Posterior vena cava (tissue), 2 donors: ENCODE results near the gene CFAP77. TPM values are rescaled to one million over a fixed set of nuclear protein-coding genes. Genes with fewer than 3 reads are reported as not detected.

ENCODE experiments used
- DNase-seq: peaks from one replicate; pipeline ENCODE4 v3.0.0-alpha.2; 2020; ENCODE audit warnings: low spot score
- intact Hi-C, 2 donors: fragments of 100-400 bp; cut with DNase I; formaldehyde crosslinking; loops; one replicate each; pipeline versions ENCODE4 v1.14.1 to v1.14.2; 2022 to 2023
- total RNA-seq, 2 donors: library from RNA; stranded (reverse); fragmentation: NEBNext Ultra II Directional; extraction: Animal tissue kit (Norgen Biotek cat#: 25700); gene quantifications; one replicate each; pipeline ENCODE4 v1.2.1, GENCODE V29; 2021
- donor health status: DM: yes; HTN: yes; CAD: no.
- donor health status: DM: yes; HTN: yes; CAD: no.

The CFAP77 gene
- total RNA-seq, 2 donors from 2014 or later, result not detected

DNA sequence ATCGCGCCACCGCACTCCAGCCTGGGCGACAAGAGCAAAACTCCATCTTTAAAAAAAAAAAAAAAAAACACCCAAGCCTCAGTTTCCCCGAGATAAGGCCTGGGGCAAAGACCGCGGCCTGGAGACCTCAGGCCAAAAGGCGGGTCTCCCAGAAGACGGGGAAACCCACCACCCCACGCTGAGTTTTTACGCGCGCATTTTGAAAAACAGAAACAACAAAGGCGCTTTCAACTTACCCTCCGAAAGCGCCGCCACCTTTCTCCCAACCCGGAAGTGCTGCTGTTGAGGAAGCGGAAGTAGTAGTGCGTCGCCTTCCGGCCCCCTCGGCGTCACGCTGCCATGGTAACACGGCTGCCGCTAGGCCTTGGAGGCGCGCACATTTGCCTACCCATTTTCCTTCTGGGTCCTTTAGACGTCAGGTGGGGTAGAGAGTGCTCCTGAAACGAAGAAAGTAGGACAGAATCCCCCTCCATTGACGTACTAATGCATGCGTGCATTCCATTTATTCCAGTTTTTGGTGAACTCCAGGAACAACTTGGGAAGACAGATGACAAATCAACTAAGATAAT, 3.4 kb upstream of the CFAP77 start, which contains the start of gene TTF1:
TSS of gene TTF1 (minus strand) at position 287 of the 569 bp plus-strand sequence. CDS start 4,019 bp downstream, outside the sequence.
- peak; percentile 97 for DNase-seq
- intact Hi-C loops, result no loop called here

DNA sequence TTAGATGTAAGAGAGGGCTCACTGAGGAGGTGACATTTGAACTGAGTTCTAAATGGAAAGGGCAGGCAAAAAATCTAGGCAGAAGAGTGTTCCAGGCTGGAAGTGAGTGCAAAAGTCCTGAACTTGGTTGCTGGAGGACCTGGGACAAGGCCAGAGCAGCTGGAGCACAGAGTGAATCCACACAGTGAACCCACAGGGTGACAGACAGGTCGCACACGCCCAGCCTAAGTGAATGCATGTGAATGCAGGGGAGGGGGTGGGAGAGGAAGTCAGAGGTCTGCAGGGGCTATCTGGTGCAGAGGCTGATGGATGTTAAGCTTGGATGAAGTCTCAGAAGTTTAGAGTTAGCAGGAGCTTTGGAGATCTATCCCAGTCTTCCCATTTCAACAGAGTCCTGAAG, 2.8 kb upstream of the CFAP77 start:
- no peak for DNase-seq
- intact Hi-C loops, result no loop called here

DNA sequence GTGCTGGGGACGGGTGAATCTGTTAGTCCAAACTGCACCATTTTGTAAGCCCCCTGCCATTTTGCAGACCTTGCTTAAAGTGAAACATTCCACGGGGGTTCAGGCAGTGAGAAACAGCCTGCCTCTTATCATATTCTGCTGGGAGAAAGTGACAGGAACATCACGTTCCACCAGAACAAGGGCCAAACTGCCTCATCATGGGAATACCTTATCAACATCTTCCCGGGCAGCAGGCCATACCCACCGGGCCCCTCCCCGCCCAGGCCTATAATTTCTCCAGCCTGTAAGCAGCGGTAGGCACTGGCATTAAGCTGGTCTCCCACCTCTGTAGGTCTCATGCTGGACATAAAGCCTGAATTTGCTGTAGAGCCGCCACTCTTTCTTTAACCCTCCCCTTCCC, 1.5 kb upstream of the CFAP77 start:
- DNase-seq, result no peak
- intact Hi-C loops, result no loop called here

DNA sequence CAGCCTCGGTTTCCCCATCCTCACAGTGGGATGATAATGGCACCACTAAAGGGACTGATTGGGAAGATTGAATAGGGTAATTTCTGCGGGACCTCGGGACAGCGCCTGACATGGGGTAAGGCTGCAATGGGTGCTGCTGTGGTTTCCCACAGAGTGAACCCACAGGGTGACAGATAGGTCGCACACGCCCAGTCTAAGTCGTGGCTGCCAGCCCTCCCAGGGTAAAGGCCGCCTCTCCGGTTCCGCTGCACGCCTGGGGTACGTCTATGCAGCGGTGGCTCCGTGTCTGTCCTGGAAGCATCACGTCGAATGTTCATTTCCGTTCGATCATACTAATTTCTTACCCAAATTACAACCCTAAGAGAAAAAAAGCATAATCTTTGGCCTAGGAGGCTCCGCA, 631 bp downstream of the CFAP77 start:
- no peak for DNase-seq
- intact Hi-C loops, result no loop called here

DNA sequence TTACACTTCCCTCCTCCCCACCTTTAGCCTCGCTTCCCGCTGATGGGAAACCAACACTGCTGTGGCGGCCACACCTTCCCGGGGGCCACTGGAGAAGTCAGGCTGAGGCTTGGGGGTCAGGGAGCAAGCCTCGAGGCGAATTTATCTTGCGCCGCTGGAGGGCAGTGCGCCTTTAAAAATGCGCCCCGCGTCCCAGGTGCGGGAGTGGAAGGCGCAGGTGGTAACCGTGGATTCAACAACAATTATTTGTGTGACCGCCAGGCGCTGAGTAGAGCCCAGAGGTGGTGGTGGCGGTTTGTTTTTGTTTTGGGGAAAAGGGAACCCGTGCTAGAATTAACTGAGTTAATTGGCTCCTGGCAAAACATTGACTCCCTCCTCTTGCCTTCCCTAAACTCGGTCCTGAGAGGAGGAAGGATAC, 1.1 kb downstream of the CFAP77 start:
- intact Hi-C loops, result no loop called here
- no peak for DNase-seq

DNA sequence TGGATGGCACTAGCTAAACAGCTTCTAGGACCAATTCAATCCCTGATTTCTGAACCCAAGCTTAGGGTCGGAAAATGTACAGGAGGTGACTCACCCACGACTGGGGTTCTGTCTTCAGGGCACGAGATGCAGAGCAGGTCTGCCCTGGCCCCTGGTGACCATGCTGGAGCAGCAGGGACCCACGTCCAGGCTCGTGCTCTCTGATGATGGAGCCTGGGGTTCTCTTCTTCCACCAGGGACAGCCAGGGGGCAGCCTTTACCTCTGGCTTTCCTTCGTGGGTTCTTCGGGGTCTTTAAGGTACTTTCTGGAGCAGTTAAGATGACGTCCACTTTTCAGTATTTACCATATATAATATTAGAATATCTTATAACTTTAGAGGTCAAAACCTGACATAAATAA, 2.1 kb downstream of the CFAP77 start:
- intact Hi-C loops, result no loop called here
- DNase-seq, result no peak

DNA sequence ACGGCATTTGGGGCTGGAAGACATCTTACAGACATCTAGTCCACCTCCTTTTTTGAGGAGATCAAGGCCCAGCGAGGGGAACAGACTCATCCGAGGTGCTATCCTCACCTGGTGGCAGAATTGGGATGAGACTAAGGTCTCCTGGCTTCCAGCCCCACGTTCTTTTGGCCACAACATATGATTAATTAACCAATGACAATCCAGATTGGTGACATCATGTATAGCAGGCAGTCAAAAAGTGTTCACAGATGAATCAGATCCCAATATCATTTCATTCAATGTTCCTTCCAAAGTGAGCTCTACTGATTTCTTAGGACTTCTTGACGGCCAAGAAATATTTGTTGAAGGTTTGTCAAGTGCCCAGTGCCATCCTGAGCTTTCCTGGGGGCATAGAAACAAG, 3.9 kb downstream of the CFAP77 start:
- no peak for DNase-seq
- intact Hi-C loops, result no loop called here

DNA sequence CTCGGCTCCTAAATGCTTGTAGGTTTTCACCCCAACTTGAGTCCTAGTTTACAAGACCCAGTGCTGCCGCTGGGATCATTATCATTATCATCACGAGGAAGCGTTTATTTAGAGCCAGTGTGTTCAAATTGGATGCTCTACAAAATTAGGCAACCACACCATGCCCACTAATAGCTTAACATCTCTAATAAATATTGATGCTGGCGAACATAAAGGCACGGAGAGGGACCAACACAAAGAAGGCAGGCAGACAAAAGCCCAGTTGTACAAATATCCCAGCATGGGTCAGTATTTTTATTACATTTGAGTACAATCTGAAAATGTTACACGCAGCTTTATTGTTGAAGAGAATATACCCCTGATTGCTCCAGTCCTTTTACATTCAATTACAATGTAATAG, 4.7 kb downstream of the CFAP77 start:
- intact Hi-C loops, result no loop called here
- no peak for DNase-seq

DNA sequence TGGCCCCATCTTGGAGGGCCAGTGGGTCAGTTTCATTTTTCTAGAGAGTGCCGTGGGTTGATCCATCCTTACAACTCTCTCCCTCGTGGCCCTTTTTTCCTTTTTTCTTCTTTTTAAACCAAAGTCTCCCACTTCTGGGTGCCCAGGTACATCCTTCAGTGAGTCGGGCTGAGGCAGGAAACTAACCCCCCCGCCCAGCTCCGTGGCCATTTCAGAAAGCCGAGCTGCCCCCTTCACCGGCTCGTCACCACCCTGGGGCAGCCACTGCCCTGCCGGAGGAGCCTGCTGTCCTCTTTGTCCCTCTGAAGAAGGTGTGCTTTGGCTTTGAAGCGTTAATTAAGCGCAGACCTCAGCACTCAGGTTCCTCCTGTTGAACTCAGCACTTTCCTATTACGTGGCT, 5.2 kb downstream of the CFAP77 start:
- DNase-seq, result no peak
- intact Hi-C loops, result no loop called here

DNA sequence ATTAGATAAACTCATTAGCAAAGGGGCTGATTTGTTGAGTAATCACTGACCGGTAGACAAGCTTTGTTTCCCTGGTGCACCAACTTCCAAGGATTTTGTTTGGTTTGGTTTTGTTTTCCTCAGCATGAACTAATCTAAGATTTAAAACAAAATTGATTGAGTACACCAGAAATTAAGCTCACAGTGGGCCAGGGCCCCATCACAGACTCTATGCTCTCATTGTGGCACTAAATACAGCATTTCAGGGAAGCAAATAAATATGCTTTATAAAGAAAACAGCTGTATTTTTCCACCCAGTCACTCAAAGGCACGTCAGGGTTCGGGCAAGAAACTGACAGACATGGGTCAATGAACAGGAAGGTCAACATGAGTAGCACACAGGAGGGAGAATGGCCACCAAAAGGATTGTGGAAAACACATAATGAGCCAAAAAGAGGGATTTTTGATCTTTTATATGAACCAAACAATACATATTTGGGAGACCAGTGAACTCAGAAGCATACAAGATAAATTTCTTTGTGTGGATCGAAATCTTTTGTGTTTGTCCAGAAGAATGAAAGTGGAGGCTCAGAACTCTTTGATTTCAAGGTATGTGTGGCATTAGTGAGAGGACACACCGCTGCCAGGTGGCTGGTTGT, 8.8 kb downstream of the CFAP77 start:
- DNase-seq, result no peak
- intact Hi-C loops, result no loop called here

DNA sequence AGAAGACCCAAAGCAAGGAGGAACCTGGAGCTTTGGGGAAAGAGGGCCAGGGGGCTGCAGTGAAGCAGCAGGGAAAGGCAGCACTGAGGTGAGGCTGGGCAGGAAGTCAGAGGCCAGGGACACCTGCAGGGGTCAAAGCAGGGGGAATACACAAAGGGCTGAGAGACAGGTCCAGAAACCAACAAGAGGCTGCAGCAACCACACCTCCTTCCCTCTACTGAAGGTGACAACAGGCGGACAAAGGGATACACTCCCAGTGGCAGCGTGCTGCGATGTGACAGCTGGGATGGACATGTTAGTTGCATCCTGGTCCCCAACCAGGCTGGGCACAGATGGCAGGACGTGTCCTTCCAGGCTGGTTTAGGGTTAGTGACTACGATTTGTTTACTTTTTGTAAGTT, 12.6 kb downstream of the CFAP77 start:
- no peak for DNase-seq
- intact Hi-C loops, result no loop called here

DNA sequence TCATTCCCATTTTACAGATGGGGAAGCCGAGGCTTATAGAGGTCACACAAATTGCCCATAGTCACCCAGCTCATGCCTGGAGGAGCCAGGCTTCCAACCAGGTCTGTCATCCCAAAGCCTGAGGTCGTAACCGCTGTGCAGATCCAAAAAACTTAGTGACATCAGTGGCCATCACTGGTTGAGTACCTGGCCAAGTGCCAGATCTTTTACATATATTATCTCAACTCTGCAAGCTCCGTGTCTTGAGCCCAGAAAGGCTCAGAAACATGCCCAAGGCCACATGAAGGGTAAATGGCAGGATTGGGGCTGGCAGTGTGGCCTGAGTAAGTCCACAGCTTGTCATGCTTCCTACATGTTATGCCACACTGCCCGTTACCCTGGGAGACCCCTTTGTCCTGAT, 13.5 kb downstream of the CFAP77 start:
- no peak for DNase-seq
- intact Hi-C loops, result no loop called here

DNA sequence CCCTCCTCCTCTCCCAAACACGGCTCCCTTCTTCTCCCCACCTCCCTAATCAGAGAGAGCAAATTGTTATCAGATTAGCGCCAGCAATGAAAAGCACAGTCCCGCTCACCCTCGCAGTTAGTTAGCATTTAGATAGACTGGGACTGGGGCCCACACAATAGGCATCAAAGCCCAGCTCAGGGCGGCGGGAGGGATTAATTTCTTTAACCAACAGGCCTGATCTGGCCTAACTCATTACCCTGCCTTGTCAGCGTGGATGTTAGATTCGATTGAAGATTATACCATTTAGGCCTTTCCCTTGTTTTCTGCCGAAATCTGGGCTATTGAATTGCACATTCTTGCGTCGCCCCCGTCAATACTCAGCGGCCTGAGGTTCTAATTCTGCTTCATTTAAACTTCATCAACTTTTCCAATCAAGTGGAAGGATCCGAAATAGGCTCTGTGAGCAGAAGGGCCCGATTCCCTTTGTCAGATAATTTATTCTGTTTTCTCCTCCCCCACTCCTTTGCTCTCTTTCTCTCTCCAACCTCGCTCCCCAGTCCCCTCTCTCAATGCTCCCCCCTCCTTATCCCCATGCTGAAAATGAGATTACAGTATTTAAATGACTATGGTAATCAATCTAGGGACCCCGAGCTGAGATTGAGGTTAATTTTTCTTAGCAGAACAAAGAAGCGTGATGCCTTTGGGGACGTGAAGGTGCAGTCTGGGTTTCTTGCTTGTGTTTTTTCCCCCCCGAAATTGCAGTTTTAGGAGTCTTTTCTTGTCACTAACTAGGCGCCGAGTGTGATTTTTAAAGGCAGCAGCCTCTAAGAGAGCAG, 15.1 kb downstream of the CFAP77 start:
- intact Hi-C loops, result no loop called here
- DNase-seq, result no peak

DNA sequence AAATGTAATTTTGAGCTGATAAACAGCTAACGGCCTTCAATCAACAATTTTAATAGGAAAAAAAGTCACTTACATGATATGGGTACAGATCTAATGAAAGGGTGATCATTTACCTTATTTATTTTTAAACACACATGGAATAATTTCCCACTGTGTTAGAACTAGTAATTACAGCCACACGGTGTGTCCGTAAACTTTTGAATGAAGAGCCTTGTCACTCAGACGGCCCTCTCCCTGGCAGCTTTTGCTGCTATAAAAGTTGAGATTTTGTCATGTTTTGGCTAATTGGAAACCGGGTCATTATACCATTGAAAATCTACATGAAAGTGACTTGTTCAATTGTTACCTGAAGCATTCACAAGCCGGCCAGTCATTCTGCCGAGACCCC, 15.7 kb downstream of the CFAP77 start:
- intact Hi-C loops, result no loop called here
- no peak for DNase-seq

DNA sequence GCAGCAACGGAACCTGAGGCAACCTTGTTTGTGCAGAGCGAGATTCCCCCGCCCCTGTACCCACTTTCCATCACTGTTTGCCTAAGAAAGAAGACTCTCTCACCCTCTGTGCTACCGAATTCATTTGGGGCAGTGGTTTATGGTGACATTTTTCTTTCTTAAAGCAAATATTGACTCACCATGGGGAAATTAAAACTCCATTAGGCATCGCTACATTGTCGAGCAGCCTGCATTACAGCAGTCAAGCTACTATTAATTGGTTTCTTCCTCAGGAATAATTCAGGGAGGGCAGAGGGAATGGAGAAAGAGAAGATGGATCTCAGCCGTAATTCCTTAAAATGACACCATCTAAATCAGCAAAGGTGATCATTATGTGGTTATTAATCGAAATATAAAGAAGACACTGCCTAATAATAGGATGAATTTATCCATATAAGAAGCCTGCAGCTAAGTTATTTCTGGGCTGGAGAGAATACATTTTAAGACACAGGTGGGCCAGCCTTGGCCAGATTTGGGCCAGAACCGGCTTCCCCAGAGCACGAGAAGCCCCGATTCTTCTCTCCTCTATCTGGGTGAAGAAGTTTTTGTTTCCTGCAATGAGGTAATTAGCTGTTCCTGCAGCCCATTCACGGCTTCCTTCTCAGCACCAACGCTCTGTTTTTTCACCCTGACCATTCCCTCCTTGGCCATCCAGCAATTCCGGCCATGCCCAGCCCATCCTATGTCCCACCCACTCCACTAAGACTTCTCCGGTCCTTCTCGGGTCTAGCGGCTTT, 16.8 kb downstream of the CFAP77 start:
- DNase-seq, result no peak
- intact Hi-C loops, result no loop called here

DNA sequence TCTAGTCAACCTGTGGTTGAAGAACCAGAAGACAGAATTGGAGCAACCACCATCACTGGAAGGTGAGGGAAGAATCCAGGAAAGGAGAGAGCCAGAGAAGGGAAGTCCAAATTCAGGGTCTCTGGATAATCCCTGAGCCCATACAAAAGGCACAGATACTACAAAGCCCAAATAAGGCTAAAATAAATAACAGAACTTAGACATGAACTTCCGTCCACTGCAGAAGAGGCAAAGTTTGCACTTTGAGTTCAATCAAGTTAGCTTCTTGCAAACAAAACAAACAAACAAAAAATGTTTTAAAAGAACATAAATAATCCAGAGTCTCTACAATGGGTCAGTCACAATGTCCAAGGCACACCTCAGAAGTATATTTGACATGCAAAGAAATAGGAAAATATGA, 21.0 kb downstream of the CFAP77 start:
- DNase-seq, result no peak
- intact Hi-C loops, result no loop called here

DNA sequence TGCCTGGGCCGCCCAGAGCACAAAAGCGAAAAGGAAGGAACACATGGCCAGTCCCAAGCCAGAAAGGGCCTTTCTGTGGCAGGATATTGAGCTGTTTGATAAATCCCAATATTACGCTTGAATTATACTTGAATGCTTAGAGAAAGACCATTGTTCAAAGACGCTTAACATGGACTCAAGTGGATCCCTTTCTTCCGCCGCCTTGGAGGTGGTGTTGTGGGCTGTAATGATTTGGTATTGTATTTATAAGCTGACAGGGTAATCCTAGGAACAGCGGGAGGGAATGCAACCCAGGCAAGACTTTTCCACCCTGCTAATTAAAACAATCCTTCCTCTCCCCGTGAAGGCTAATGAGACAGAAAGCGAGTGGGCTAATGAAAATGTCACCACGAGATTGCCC, 24.9 kb downstream of the CFAP77 start:
- no peak for DNase-seq
- intact Hi-C loops, result no loop called here

DNA sequence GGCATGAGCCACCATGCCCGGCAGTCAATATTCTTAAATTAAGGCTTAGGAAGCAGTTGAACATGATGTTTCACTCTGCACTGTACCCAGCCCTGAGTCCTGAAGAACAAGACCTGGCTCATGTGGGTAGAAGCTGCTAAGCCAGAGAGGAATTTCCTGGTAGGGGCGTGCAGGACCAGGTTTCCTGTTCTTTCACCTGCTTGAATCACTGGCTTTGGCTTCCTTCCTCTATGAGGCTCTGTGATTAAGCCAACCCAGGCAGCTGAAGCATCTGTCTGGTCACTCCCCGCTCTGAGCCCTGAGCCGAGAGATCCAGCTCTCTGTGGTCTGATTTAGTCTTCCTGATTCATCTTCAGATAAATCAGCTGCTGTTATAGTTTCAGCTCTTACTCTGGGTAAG, 29.1 kb downstream of the CFAP77 start:
- DNase-seq, result no peak
- intact Hi-C loops, result no loop called here

DNA sequence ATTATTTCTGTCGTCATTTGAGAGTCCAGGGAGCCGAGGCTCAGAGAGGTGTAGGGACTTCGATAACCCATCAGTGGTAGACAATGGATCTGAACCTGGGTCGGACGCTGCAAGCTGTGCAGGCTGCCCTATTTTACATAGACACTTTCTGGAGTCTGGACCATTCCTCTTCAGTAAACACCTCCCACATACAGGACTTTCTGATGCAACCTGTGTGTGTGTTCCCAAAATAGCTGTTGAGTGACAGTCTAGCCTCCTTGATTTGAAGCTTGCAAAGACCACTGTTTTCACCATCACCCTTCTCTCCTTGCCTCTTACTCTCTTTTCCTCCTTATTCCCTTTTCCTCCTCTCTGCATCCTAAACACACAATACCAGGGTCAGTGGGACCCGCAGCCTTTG, 30.7 kb downstream of the CFAP77 start:
- intact Hi-C loops, result no loop called here
- peak; percentile 14 for DNase-seq

DNA sequence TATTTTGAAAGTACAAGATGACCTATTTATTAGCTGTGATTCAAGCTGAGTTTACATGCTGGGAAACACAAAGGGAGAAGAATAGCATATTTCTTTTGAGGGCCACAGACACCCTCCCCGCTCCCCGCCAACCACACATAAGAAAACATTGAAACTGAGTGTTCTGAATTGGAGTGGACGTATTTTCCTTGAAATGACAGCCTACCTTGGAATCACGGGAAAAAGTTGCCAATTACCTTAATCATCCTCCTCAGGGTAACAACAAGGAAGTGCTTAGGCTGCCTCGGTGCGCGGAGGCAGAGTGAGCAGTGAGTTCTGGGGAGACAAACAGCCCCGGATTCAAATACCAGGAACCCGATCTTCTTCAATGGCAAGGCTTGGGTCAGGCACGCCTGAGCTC, 31.4 kb downstream of the CFAP77 start:
- no peak for DNase-seq
- intact Hi-C loops, result no loop called here
